Measurements from ENCODE around the gene AGA.

GRCh38 chr4:177446586-177446985 is 4.3 kb upstream of the AGA start:
- no peak for TF ChIP-seq CTCF (IDR thresholded peaks at IDR 0.05)
- no peak for TF ChIP-seq POLR2A (IDR thresholded peaks at IDR 0.05)

Data from ovary (tissue), 3 donors.